NCI-H2081 treated with DMSO at 0.1 percent for 48 hours (cell line): Measurements from ENCODE around the gene FAM20C.

Experiments
- DNase-seq: peaks from one replicate; lab custom pipeline; 2025; lab: John Stamatoyannopoulos, UW

Gene FAM20C

DNA sequence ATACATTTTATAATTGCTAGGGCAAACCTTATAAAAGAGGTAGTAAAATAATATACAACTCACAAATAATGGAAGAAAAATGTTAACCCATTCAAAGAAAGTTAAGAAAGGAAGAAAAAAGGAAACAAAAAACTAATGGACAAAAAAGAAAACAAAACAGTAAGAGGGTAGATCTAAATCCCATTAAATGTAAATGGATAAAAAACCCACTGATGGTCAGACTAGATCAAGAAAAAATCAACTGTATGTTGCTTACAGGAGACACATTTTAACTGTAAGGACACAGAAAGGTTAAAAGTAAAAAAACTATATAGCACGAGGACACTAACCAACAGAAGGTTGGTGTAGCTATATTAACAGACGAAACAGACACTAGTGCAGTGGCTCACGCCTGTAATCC lies 115.6 kb downstream of the FAM20C start:
- DNase-seq = no peak

DNA sequence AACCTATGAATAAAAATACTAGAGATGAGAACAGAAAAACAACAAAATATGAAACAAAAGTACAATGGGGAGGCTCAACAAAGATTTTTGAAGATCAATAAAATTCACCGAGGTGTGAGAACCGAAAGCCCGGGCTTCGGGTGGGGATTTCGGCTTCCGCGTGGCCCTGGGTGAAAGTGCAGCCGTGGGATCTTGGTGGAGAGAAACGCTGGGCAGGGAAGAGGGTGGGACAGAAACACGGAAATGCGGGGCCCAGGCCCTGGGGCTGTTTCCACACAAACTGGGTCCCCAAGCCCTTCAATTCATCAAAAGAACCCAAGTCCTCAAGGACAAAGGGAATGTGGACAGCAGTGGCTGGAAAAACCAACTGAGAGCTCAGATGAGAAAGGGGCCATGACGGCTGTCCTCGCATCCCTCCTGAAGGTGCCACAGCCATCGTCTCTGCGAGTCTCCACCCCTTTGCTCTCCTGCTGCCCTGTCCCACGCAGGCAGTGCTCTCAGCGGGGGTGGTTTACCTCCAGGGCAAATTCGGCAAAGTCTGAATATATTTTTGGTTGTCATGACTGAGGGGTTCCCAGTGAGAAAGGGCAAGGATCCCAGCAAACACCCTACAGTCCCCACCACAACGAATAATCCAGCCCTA lies 117.3 kb downstream of the FAM20C start:
- no peak for DNase-seq
